Fibroblast of lung (primary cell): ENCODE data around the gene HTR3B. TPM values are rescaled to one million over a fixed set of nuclear protein-coding genes. Genes with fewer than 3 reads are reported as not detected.

Experiments used
- DNase-seq, 2 donors: peaks; one replicate each; pipeline versions ENCODE4 v3.0.0 to v3.0.0-alpha.2; 2010; ENCODE audit warnings: low read depth in 2 of 2
- H2AFZ ChIP-seq: 2 replicates; pipeline ENCODE4 v1.5.1; 2012; ENCODE audit warnings: low read length, control low read depth, inconsistent platforms
- H3K27ac ChIP-seq: 2 replicates; pipeline ENCODE4 v1.5.1; 2011; ENCODE audit warnings: low read length, control low read depth; ENCODE audit not compliant: insufficient read depth
- H3K27me3 ChIP-seq: 2 replicates; pipeline ENCODE4 v1.5.1; 2011; ENCODE audit warnings: mild to moderate bottlenecking, low read length; ENCODE audit not compliant: control insufficient read depth, insufficient read depth
- H3K36me3 ChIP-seq: 2 replicates; pipeline ENCODE4 v1.5.1; 2011; ENCODE audit warnings: low read length; ENCODE audit not compliant: control insufficient read depth, insufficient read depth
- H3K4me1 ChIP-seq: 2 replicates; pipeline ENCODE4 v1.5.1; 2011; ENCODE audit warnings: low read length; ENCODE audit not compliant: control insufficient read depth, insufficient read depth; ENCODE audit errors: extremely low read depth
- H3K4me2 ChIP-seq: 2 replicates; pipeline ENCODE4 v1.5.1; 2011; ENCODE audit warnings: low read length, control low read depth; ENCODE audit not compliant: insufficient read depth; ENCODE audit errors: extremely low read depth
- H3K4me3 ChIP-seq, 4 experiments: fragments of 200-600 bp in 1 of 4; sonication (generic) in 1 of 4; replicated peaks in 1 of 4; 2 replicates each; pipeline ENCODE4 v1.5.1; 2011 to 2016; ENCODE audit warnings: low read length in 4 of 4, low read depth in 3 of 4, mild to moderate bottlenecking in 3 of 4, control low read depth in 2 of 4, inconsistent platforms in 1 of 4, mixed read lengths in 1 of 4; ENCODE audit not compliant: insufficient read depth in 1 of 4; ENCODE audit errors: control extremely low read depth in 1 of 4
- H3K79me2 ChIP-seq: 2 replicates; pipeline ENCODE4 v1.5.1; 2012; ENCODE audit warnings: mild to moderate bottlenecking, low read length, inconsistent platforms; ENCODE audit not compliant: control insufficient read depth, insufficient read depth
- H3K9ac ChIP-seq: 2 replicates; pipeline ENCODE4 v1.5.1; 2011; ENCODE audit warnings: mild to moderate bottlenecking, low read length, control low read depth; ENCODE audit not compliant: insufficient read depth
- H3K9me3 ChIP-seq: 2 replicates; pipeline ENCODE4 v1.5.1; 2012; ENCODE audit warnings: low read depth, low read length; ENCODE audit not compliant: control insufficient read depth, insufficient read depth
- H4K20me1 ChIP-seq: 2 replicates; pipeline ENCODE4 v1.5.1; 2011; ENCODE audit warnings: low read length; ENCODE audit not compliant: control insufficient read depth, insufficient read depth; ENCODE audit errors: extremely low read depth
- CTCF ChIP-seq, 2 donors: IDR thresholded peaks in 1 of 2; conservative IDR thresholded peaks in 1 of 2; 1 replicate in 1 of 2; 2 replicates in 1 of 2; pipeline ENCODE4 v1.5.1; 2011 to 2012; ENCODE audit warnings: low read length in 2 of 2, control low read depth in 1 of 2, inconsistent platforms in 1 of 2, low read depth in 1 of 2, mild to moderate bottlenecking in 1 of 2
- EZH2 ChIP-seq: IDR thresholded peaks from 2 replicates; pipeline ENCODE4 v1.5.1; 2012; ENCODE audit warnings: low read length, control low read depth, mild to moderate bottlenecking; ENCODE audit errors: missing control alignments
- polyA plus RNA-seq, 2 donors: library from polyadenylated mRNA; depleted of rRNA in 1 of 2; stranded (reverse) in 1 of 2; unstranded in 1 of 2; fragments of >200 nt; gene quantifications; 2 replicates each; pipeline ENCODE4 v1.2.1, GENCODE V29; 2011 to 2012; ENCODE audit warnings: missing spikeins in 1 of 2
- total RNA-seq: library from RNA; depleted of rRNA; stranded (reverse); fragments of >200 nt; gene quantifications from 2 replicates; pipeline ENCODE4 v1.2.1, GENCODE V29; 2014

The HTR3B gene
- total and polyA plus RNA-seq, 2 donors (not counting 1 experiment from before 2014, with no cell fraction given) = not detected

GRCh38 chr11:113865873-113866272 lies 38.7 kb upstream of the HTR3B start:
- TF ChIP-seq CTCF (conservative IDR thresholded peaks at IDR 0.05 in 1 of 2, IDR thresholded peaks at IDR 0.05 in 1 of 2; ENCODE audit: low read depth in 1 of 2, low read length in 2 of 2) = no peak
- no peak for TF ChIP-seq EZH2

GRCh38 chr11:113867843-113868503 lies 36.6 kb upstream of the HTR3B start:
- H3K9me3 ChIP-seq = no peaks in the 10 kb centered on the region

More at GRCh38 chr11:113865873-113866272, 38.7 kb upstream of the HTR3B start:
- no peaks in the 10 kb centered on the region for H3K27me3 ChIP-seq
- H3K9ac ChIP-seq = no peak overlapping the region
- no peak overlapping the region for H3K27ac ChIP-seq
- H2AFZ ChIP-seq = no peak overlapping the region
- H3K9me3 ChIP-seq = no peaks in the 10 kb centered on the region
- no peaks in the 10 kb centered on the region for H4K20me1 ChIP-seq
- no peaks in the 10 kb centered on the region for H3K4me1 ChIP-seq
- H3K36me3 ChIP-seq = no peaks in the 10 kb centered on the region
- H3K79me2 ChIP-seq = no peaks in the 10 kb centered on the region
- no peak overlapping the region for H3K4me2 ChIP-seq
- no peak overlapping the region for H3K4me3 ChIP-seq
- DNase-seq = no peak

DNA sequence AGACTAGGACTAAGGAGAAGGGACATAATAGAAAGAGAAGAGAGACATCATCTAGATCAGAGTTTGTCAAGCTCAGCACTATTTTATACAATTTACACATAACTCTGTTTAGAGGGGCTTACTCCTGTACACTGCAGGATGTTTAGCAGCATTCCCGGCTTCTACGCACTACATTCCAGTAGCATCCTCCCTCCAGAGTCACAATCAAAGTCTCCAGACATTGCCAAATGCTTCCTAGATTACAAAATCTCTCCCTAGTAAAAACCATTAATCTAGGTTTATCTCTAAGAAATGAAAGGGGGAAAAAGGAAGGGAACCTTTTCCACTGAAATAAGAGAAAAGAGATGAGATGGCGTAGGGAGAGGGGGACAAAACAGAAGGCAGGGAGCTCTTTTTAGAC lies 33.3 kb upstream of the HTR3B start:
- Histone ChIP-seq H3K9me3 (no peaks in the 10 kb centered on the region), H3K9ac (no peak overlapping the region), H3K4me3 (no peak overlapping the region), H3K4me2 (no peak overlapping the region), H3K4me1 (no peaks in the 10 kb centered on the region), H3K27me3 (no peaks in the 10 kb centered on the region), H3K36me3 (no peaks in the 10 kb centered on the region), H3K27ac (no peak overlapping the region), H4K20me1 (no peaks in the 10 kb centered on the region), H3K79me2 (no peaks in the 10 kb centered on the region), H2AFZ (no peak overlapping the region)
- TF ChIP-seq CTCF (conservative IDR thresholded peaks at IDR 0.05 in 1 of 2, IDR thresholded peaks at IDR 0.05 in 1 of 2; ENCODE audit: low read depth in 1 of 2, low read length in 2 of 2) (no peak), EZH2 (no peak)
- peak in 1 of 2 donors; percentile 16 for DNase-seq

More at GRCh38 chr11:113867843-113868503, 36.6 kb upstream of the HTR3B start:
- H3K4me1 ChIP-seq = no peaks in the 10 kb centered on the region
- no peak overlapping the region for H3K9ac ChIP-seq
- H3K27ac ChIP-seq = no peak overlapping the region
- no peaks in the 10 kb centered on the region for H4K20me1 ChIP-seq
- no peak for DNase-seq
- no peaks in the 10 kb centered on the region for H3K79me2 ChIP-seq
- no peaks in the 10 kb centered on the region for H3K36me3 ChIP-seq
- TF ChIP-seq EZH2 = no peak
- no peak for TF ChIP-seq CTCF (conservative IDR thresholded peaks at IDR 0.05 in 1 of 2, IDR thresholded peaks at IDR 0.05 in 1 of 2; ENCODE audit: low read depth in 1 of 2, low read length in 2 of 2)
- no peak overlapping the region for H3K4me3 ChIP-seq
- no peak overlapping the region for H3K4me2 ChIP-seq
- H2AFZ ChIP-seq = no peak overlapping the region
- no peaks in the 10 kb centered on the region for H3K27me3 ChIP-seq
